ENCODE data around the gene CDC26. TPM values are rescaled to one million over a fixed set of nuclear protein-coding genes. Genes with fewer than 3 reads are reported as not detected.

Gene CDC26
- total RNA-seq, 1 experiment from 2014 or later = 22.0 TPM

- ChIA-PET RAD21 (ENCODE audit: low non-redundant PET in 1 of 2, low total read pairs in 2 of 2, uncharacterized antibody in 2 of 2, unreplicated experiment in 2 of 2) (no interaction called here), POLR2A (no interaction called here), CTCF (no interaction called here)
- Histone ChIP-seq H3K4me1 (ENCODE audit: control insufficient read depth in 1 of 2, insufficient read depth in 2 of 2, low read length in 2 of 2) (no peaks in the 10 kb centered on the region), H3K9me2 (ENCODE audit: insufficient read depth) (no peaks in the 10 kb centered on the region), H3K27me3 (ENCODE audit: insufficient read depth, low read length) (no peaks in the 10 kb centered on the region), H3K36me3 (ENCODE audit: control insufficient read depth in 1 of 2, insufficient read depth in 2 of 2, low read length in 2 of 2) (peaks cover 77% of the 10 kb centered on the region in 2 experiments), H3K4me3 (replicated peaks in 1 of 2; ENCODE audit: low read depth in 1 of 2, low read length in 2 of 2) (no peak overlapping the region), H3K9ac (ENCODE audit: low read length) (no peak overlapping the region), H2AFZ (ENCODE audit: low read depth, low read length, poor library complexity, severe bottlenecking) (no peak overlapping the region), H4K20me1 (ENCODE audit: insufficient read depth) (no peaks in the 10 kb centered on the region), H3K79me2 (ENCODE audit: insufficient read depth, low read length) (peaks cover 23% of the 10 kb centered on the region), H3K27ac (ENCODE audit: low read depth, low read length) (no peak overlapping the region), H3K4me2 (ENCODE audit: low read length) (no peak overlapping the region), H3K9me3 (ENCODE audit: control insufficient read depth in 1 of 2, insufficient read depth in 1 of 2, low read depth in 1 of 2, low read length in 2 of 2) (no peaks in the 10 kb centered on the region)
- no peak for TF ChIP-seq FOSL1 (IDR thresholded peaks at IDR 0.05; ENCODE audit: low read depth)
- TF ChIP-seq ZFX (IDR thresholded peaks at IDR 0.05) = no peak
- TF ChIP-seq, protein P1, sequence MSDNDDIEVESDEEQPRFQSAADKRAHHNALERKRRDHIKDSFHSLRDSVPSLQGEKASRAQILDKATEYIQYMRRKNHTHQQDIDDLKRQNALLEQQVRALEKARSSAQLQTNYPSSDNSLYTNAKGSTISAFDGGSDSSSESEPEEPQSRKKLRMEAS (IDR thresholded peaks at IDR 0.05) = no peak
- TF ChIP-seq EZH2 (IDR thresholded peaks at IDR 0.05) = no peak
- TF ChIP-seq YY1 (IDR thresholded peaks at IDR 0.05; ENCODE audit: extremely low read depth, insufficient replicate concordance, low read depth, low read length) = no peak
- no peak for TF ChIP-seq SP1 (IDR thresholded peaks at IDR 0.05; ENCODE audit: low read depth)
- TF ChIP-seq, protein P2, sequence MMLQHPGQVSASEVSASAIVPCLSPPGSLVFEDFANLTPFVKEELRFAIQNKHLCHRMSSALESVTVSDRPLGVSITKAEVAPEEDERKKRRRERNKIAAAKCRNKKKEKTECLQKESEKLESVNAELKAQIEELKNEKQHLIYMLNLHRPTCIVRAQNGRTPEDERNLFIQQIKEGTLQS (IDR thresholded peaks at IDR 0.05) = no peak
- ATAC-seq = no peak
- intact Hi-C loops (cut with micrococcal nuclease) = no loop called here
- DNase-seq (ENCODE audit: low read depth, low spot score) = no peak
- BruUV-seq (replicated peaks) = no TSS peak
Measured at GRCh38 chr9:113289091-113289490, 13.7 kb upstream of the CDC26 start.

GRCh38 chr9:113281356-113281755 lies 6.0 kb upstream of the CDC26 start:
- no peak overlapping the region for H3K4me2 ChIP-seq (ENCODE audit: low read length)
- H4K20me1 ChIP-seq (ENCODE audit: insufficient read depth) = peaks cover 6% of the 10 kb centered on the region; the same call in 1 of the 2 replicates
- ATAC-seq (no peak), DNase-seq (ENCODE audit: low read depth, low spot score) (no peak)
- H3K9me3 ChIP-seq (ENCODE audit: control insufficient read depth in 1 of 2, insufficient read depth in 1 of 2, low read depth in 1 of 2, low read length in 2 of 2) = no peaks in the 10 kb centered on the region
- ChIA-PET CTCF (no interaction called here), POLR2A (no interaction called here), RAD21 (ENCODE audit: low non-redundant PET in 1 of 2, low total read pairs in 2 of 2, uncharacterized antibody in 2 of 2, unreplicated experiment in 2 of 2) (no interaction called here)
- H2AFZ ChIP-seq (ENCODE audit: low read depth, low read length, poor library complexity, severe bottlenecking) = no peak overlapping the region
- H3K4me1 ChIP-seq (ENCODE audit: control insufficient read depth in 1 of 2, insufficient read depth in 2 of 2, low read length in 2 of 2) = peaks cover 2 to 3% of the 10 kb centered on the region in 2 experiments; a peak in 3 of 4 replicates
- no peak overlapping the region for H3K27ac ChIP-seq (ENCODE audit: low read depth, low read length)
- H3K27me3 ChIP-seq (ENCODE audit: insufficient read depth, low read length) = no peaks in the 10 kb centered on the region
- no peaks in the 10 kb centered on the region for H3K9me2 ChIP-seq (ENCODE audit: insufficient read depth)
- no peak overlapping the region for H3K9ac ChIP-seq (ENCODE audit: low read length)
- no peak overlapping the region for H3K4me3 ChIP-seq (replicated peaks in 1 of 2; ENCODE audit: low read depth in 1 of 2, low read length in 2 of 2)
- H3K36me3 ChIP-seq (ENCODE audit: control insufficient read depth in 1 of 2, insufficient read depth in 2 of 2, low read length in 2 of 2) = peaks cover 75 to 77% of the 10 kb centered on the region in 2 experiments
- intact Hi-C loops (cut with micrococcal nuclease) = no loop called here
- no TSS peak for BruUV-seq (replicated peaks)
- H3K79me2 ChIP-seq (ENCODE audit: insufficient read depth, low read length) = peaks cover 85% of the 10 kb centered on the region
- TF ChIP-seq POLR2A (IDR thresholded peaks at IDR 0.05; ENCODE audit: borderline replicate concordance, extremely low read depth, insufficient read depth, insufficient read length) = no peak
- TF ChIP-seq, protein P2 (IDR thresholded peaks at IDR 0.05) = no peak
- no peak for TF ChIP-seq FOSL1 (IDR thresholded peaks at IDR 0.05; ENCODE audit: low read depth)
- no peak for TF ChIP-seq RAD21 (IDR thresholded peaks at IDR 0.05; ENCODE audit: low read depth)
- no peak for TF ChIP-seq YY1 (IDR thresholded peaks at IDR 0.05; ENCODE audit: extremely low read depth, insufficient replicate concordance, low read depth, low read length)
- no peak for TF ChIP-seq EZH2phosphoT487 (IDR thresholded peaks at IDR 0.05; ENCODE audit: borderline replicate concordance)
- no peak for TF ChIP-seq SP1 (IDR thresholded peaks at IDR 0.05; ENCODE audit: low read depth)
- no peak for TF ChIP-seq SRF (IDR thresholded peaks at IDR 0.05; ENCODE audit: low read depth)
- no peak for TF ChIP-seq EZH2 (IDR thresholded peaks at IDR 0.05)
- TF ChIP-seq CEBPB (IDR thresholded peaks at IDR 0.05; ENCODE audit: low read depth) = no peak
- no peak for TF ChIP-seq CBX3 (IDR thresholded peaks at IDR 0.05; ENCODE audit: low read depth)
- TF ChIP-seq CTCF (IDR thresholded peaks at IDR 0.05 in 2 of 3, conservative IDR thresholded peaks at IDR 0.05 in 1 of 3; ENCODE audit: borderline replicate concordance in 1 of 3, insufficient read depth in 1 of 3, low read depth in 2 of 3, low read length in 2 of 3) = no peak
- no peak for TF ChIP-seq REST (IDR thresholded peaks at IDR 0.05; ENCODE audit: low read depth)
- TF ChIP-seq EGR1 (IDR thresholded peaks at IDR 0.05; ENCODE audit: low read depth) = no peak
